GM12878 (cell line): ENCODE results near the gene POMT1.

Experiments used
- CTCF ChIP-seq, 3 experiments: IDR thresholded peaks in 2 of 3; conservative IDR thresholded peaks in 1 of 3; 2 replicates each; pipeline ENCODE4 v1.5.1; 2011; ENCODE audit warnings: low read depth in 3 of 3, low read length in 3 of 3, mild to moderate bottlenecking in 3 of 3, control low read depth in 2 of 3, moderate library complexity in 2 of 3, inconsistent platforms in 1 of 3, mixed read lengths in 1 of 3; ENCODE audit not compliant: control insufficient read depth in 2 of 3, insufficient read depth in 1 of 3; ENCODE audit errors: extremely low read depth in 1 of 3
- EP300 ChIP-seq, 2 experiments: fragments of 150-350 bp in 1 of 2; IDR thresholded peaks; 2 replicates each; pipeline ENCODE4 v1.6.1; 2011 to 2012; ENCODE audit warnings: low read depth in 2 of 2, low read length in 2 of 2, borderline replicate concordance in 1 of 2, improper control_type of control experiment in 1 of 2, inconsistent platforms in 1 of 2; ENCODE audit not compliant: control insufficient read depth in 1 of 2
- ESRRA ChIP-seq: IDR thresholded peaks from 2 replicates; pipeline ENCODE4 v1.6.1; 2012; ENCODE audit warnings: mild to moderate bottlenecking, low read length, improper control_type of control experiment
- EZH2 ChIP-seq: IDR thresholded peaks from 2 replicates; pipeline ENCODE4 v1.6.1; 2012; ENCODE audit warnings: low read depth, mild to moderate bottlenecking, control low read depth, inconsistent platforms, low read length, borderline replicate concordance; ENCODE audit not compliant: control insufficient read depth
- FOS ChIP-seq: IDR thresholded peaks from 3 replicates; pipeline ENCODE4 v1.6.1; 2011; ENCODE audit warnings: borderline replicate concordance; ENCODE audit not compliant: insufficient read length; ENCODE audit errors: extremely low read depth
- FOXK2 ChIP-seq: fragments of 450-650 bp; IDR thresholded peaks from 2 replicates; pipeline ENCODE4 v1.6.1; 2017; ENCODE audit warnings: mild to moderate bottlenecking, moderate library complexity
- GABPA ChIP-seq: IDR thresholded peaks from 2 replicates; pipeline ENCODE4 v1.6.1; 2014; ENCODE audit warnings: antibody characterized with exemption, low read depth, mild to moderate bottlenecking, inconsistent platforms
- NFYA ChIP-seq: IDR thresholded peaks from 2 replicates; pipeline ENCODE4 v1.6.1; 2011; ENCODE audit warnings: low read depth, mild to moderate bottlenecking, low read length, improper control_type of control experiment, borderline replicate concordance
- POLR2A ChIP-seq: IDR thresholded peaks from 2 replicates; pipeline ENCODE4 v1.6.1; 2011; ENCODE audit warnings: low read depth, mild to moderate bottlenecking, low read length
- RAD51 ChIP-seq: fragments of 450-650 bp; IDR thresholded peaks from 2 replicates; pipeline ENCODE4 v1.6.1; 2016; ENCODE audit warnings: moderate library complexity, mild to moderate bottlenecking, inconsistent platforms
- SIN3A ChIP-seq: IDR thresholded peaks from 2 replicates; pipeline ENCODE4 v1.6.1; 2012; ENCODE audit warnings: low read depth, low read length, improper control_type of control experiment
- SP1 ChIP-seq: IDR thresholded peaks from one replicate; pipeline ENCODE4 v1.6.1; 2011; ENCODE audit warnings: low read depth, low read length
- TAF1 ChIP-seq: IDR thresholded peaks from 2 replicates; pipeline ENCODE4 v1.6.1; 2011; ENCODE audit warnings: mild to moderate bottlenecking, low read depth, low read length, borderline replicate concordance
- ZBED1 ChIP-seq: IDR thresholded peaks from 2 replicates; pipeline ENCODE4 v1.6.1; 2016; ENCODE audit warnings: borderline replicate concordance

GRCh38 chr9:131468031-131468430 lies 34.7 kb upstream of the POMT1 start:
- TF ChIP-seq EZH2 (no peak), SP1 (no peak), GABPA (no peak), CTCF (IDR thresholded peaks at IDR 0.05 in 2 of 3, conservative IDR thresholded peaks at IDR 0.05 in 1 of 3; ENCODE audit: control insufficient read depth in 2 of 3, extremely low read depth in 1 of 3, insufficient read depth in 1 of 3, low read depth in 3 of 3, low read length in 3 of 3) (no peak), NFYA (no peak), ZBED1 (no peak), RAD51 (no peak), FOXK2 (no peak), EP300 (IDR thresholded peaks at IDR 0.05; ENCODE audit: borderline replicate concordance in 1 of 2, control insufficient read depth in 1 of 2, low read depth in 2 of 2, low read length in 2 of 2) (no peak), POLR2A (no peak), ESRRA (no peak), TAF1 (no peak), FOS (no peak), SIN3A (no peak)
